ENCODE data around the gene LAD1.

Gene LAD1

GRCh38 chr1:201389051-201389450 lies 10.1 kb downstream of the LAD1 start:
- no peak overlapping the region for H3K4me3 ChIP-seq (replicated peaks; ENCODE audit: low read depth, low read length)
- no peak for DNase-seq (ENCODE audit: low read depth)
- TF ChIP-seq CTCF (IDR thresholded peaks at IDR 0.05; ENCODE audit: low read length, missing control alignments), result no peak

GRCh38 chr1:201386208-201386607 lies 12.9 kb downstream of the LAD1 start:
- DNase-seq (ENCODE audit: low read depth), result no peak
- no peak for TF ChIP-seq CTCF (IDR thresholded peaks at IDR 0.05; ENCODE audit: low read length, missing control alignments)
- no peak overlapping the region for H3K4me3 ChIP-seq (replicated peaks; ENCODE audit: low read depth, low read length)

- peak; percentile 35 for DNase-seq (ENCODE audit: low read depth)
- no peak overlapping the region for H3K4me3 ChIP-seq (replicated peaks; ENCODE audit: low read depth, low read length)
- TF ChIP-seq CTCF (IDR thresholded peaks at IDR 0.05; ENCODE audit: low read length, missing control alignments), result peak; percentile 89
Measured at GRCh38 chr1:201385299-201385891, 13.7 kb downstream of the LAD1 start.

- TF ChIP-seq CTCF (IDR thresholded peaks at IDR 0.05; ENCODE audit: low read length, missing control alignments), result no peak
- DNase-seq (ENCODE audit: low read depth), result no peak
- H3K4me3 ChIP-seq (replicated peaks; ENCODE audit: low read depth, low read length), result no peak overlapping the region
Measured at GRCh38 chr1:201384406-201384782, 14.7 kb downstream of the LAD1 start.

- no peak for TF ChIP-seq CTCF (IDR thresholded peaks at IDR 0.05; ENCODE audit: low read length, missing control alignments)
- DNase-seq (ENCODE audit: low read depth), result peak; percentile 56
- no peak overlapping the region for H3K4me3 ChIP-seq (replicated peaks; ENCODE audit: low read depth, low read length)
Measured at GRCh38 chr1:201383647-201384405, 15.3 kb downstream of the LAD1 start.

- no peak for DNase-seq (ENCODE audit: low read depth)
- no peak overlapping the region for H3K4me3 ChIP-seq (replicated peaks; ENCODE audit: low read depth, low read length)
- TF ChIP-seq CTCF (IDR thresholded peaks at IDR 0.05; ENCODE audit: low read length, missing control alignments), result no peak
Measured at GRCh38 chr1:201381130-201381529, 18.0 kb downstream of the LAD1 start.

All from fibroblast of pulmonary artery (primary cell).